GM12878 (cell line): ENCODE measurements around the gene PI4KA. TPM values are rescaled to one million over a fixed set of nuclear protein-coding genes. Genes with fewer than 3 reads are reported as not detected.

ENCODE experiments used
- ATAC-seq: fragments of 200-7000 bp; cut with Tn5 transposase; 3 replicates; pipeline ENCODE4 v1.9.1; 2020; ENCODE audit warnings: mild to moderate bottlenecking, moderate library complexity
- BruUV-seq: library from RNA; stranded (reverse); fragments of 400-500 nt; replicated peaks from 2 replicates; lab custom pipeline; 2021; lab: Mats Ljungman, UMichigan
- CTCF ChIA-PET: fragments of 300-600 bp; sonication (Branson Sonifier 250); formaldehyde crosslinking; extraction: SDS; loops from one replicate; lab custom pipeline; 2021; ENCODE audit warnings: inconsistent platforms; lab: Yijun Ruan, JAX
- POLR2A ChIA-PET: fragments of 350-600 bp; formaldehyde crosslinking; extraction: SDS; loops from one replicate; lab custom pipeline; 2021; ENCODE audit warnings: inconsistent platforms; lab: Charles Lee
- RAD21 ChIA-PET: fragments of 300-600 bp; sonication (Branson Sonifier 250); formaldehyde crosslinking; loops from one replicate; lab custom pipeline; 2023; ENCODE audit warnings: antibody characterized with exemption; ENCODE audit not compliant: unreplicated experiment; lab: Charles Lee
- SMC1A ChIA-PET: fragments of 300-600 bp; sonication (Branson Sonifier 250); formaldehyde crosslinking; loops from one replicate; lab custom pipeline; 2023; ENCODE audit not compliant: unreplicated experiment, uncharacterized antibody; lab: Charles Lee
- DNase-seq: peaks from one replicate; pipeline ENCODE4 v3.0.0-alpha.2; 2011; ENCODE audit warnings: low read depth, low spot score
- FAIRE-seq: peaks from 3 replicates; lab custom pipeline; 2011; peaks lifted over from hg19 to GRCh38; lab: Jason Lieb, UNC
- H2AFZ ChIP-seq: 2 replicates; pipeline ENCODE4 v1.6.0; 2011; ENCODE audit warnings: low read depth, low read length, control low read depth; ENCODE audit not compliant: control insufficient read depth
- H3K27ac ChIP-seq: 2 replicates; pipeline ENCODE4 v1.5.1; 2011; ENCODE audit warnings: control low read depth; ENCODE audit not compliant: control insufficient read depth, insufficient read depth
- H3K27me3 ChIP-seq, 2 experiments: replicated peaks in 1 of 2; 2 replicates each; pipeline versions ENCODE4 v1.6.0 to v1.6.1; 2011; ENCODE audit warnings: low read length in 1 of 2; ENCODE audit not compliant: control insufficient read depth in 2 of 2, insufficient read depth in 2 of 2
- H3K36me3 ChIP-seq, 2 experiments: 2 replicates each; pipeline ENCODE4 v1.5.1; 2011; ENCODE audit warnings: low read length in 1 of 2; ENCODE audit not compliant: control insufficient read depth in 2 of 2, insufficient read depth in 2 of 2
- H3K4me1 ChIP-seq: 2 replicates; pipeline ENCODE4 v1.6.1; 2011; ENCODE audit warnings: mild to moderate bottlenecking, low read length, moderate library complexity, mixed read lengths; ENCODE audit not compliant: control insufficient read depth, insufficient read depth
- H3K4me2 ChIP-seq: 2 replicates; pipeline ENCODE4 v1.6.0; 2011; ENCODE audit warnings: control low read depth; ENCODE audit not compliant: control insufficient read depth, insufficient read depth
- H3K4me3 ChIP-seq: fragments of 200-600 bp; sonication (generic); 2 replicates; pipeline ENCODE4 v1.5.1; 2016
- H3K79me2 ChIP-seq: 2 replicates; pipeline ENCODE4 v1.6.0; 2011; ENCODE audit warnings: low read length; ENCODE audit not compliant: control insufficient read depth, insufficient read depth
- H3K9ac ChIP-seq: 2 replicates; pipeline ENCODE4 v1.8.0; 2011; ENCODE audit warnings: low read length, control low read depth, mixed read lengths; ENCODE audit not compliant: control insufficient read depth, insufficient read depth
- H3K9me3 ChIP-seq: replicated peaks from 3 replicates; pipeline ENCODE4 v1.5.1; 2011; ENCODE audit warnings: mild to moderate bottlenecking, low read length; ENCODE audit not compliant: control insufficient read depth, insufficient read depth
- H4K20me1 ChIP-seq: 2 replicates; pipeline ENCODE4 v1.6.0; 2011; ENCODE audit not compliant: control insufficient read depth, insufficient read depth
- BACH1 ChIP-seq: fragments of 450-650 bp; IDR thresholded peaks from 2 replicates; pipeline ENCODE4 v1.6.1; 2017; ENCODE audit warnings: mild to moderate bottlenecking, borderline replicate concordance
- CBX3 ChIP-seq: fragments of 200-600 bp; sonication (generic); IDR thresholded peaks from 2 replicates; pipeline ENCODE4 v1.6.1; 2016; ENCODE audit warnings: low read depth, borderline replicate concordance
- CEBPB ChIP-seq, 2 experiments: fragments of 150-350 bp in 1 of 2; IDR thresholded peaks; 2 replicates each; pipeline ENCODE4 v1.6.1; 2012 to 2014; ENCODE audit warnings: low read depth in 2 of 2, low read length in 2 of 2, borderline replicate concordance in 1 of 2, inconsistent platforms in 1 of 2
- GABPA ChIP-seq: IDR thresholded peaks from 2 replicates; pipeline ENCODE4 v1.6.1; 2014; ENCODE audit warnings: antibody characterized with exemption, low read depth, mild to moderate bottlenecking, inconsistent platforms
- HDAC6 ChIP-seq: fragments of 200-600 bp; sonication (generic); IDR thresholded peaks from one replicate; pipeline ENCODE4 v1.8.0; 2017; ENCODE audit warnings: antibody characterized with exemption; ENCODE audit not compliant: unreplicated experiment
- HDGF ChIP-seq: fragments of 450-650 bp; IDR thresholded peaks from 2 replicates; pipeline ENCODE4 v1.6.1; 2016; ENCODE audit warnings: antibody characterized with exemption
- JUND ChIP-seq: IDR thresholded peaks from 2 replicates; pipeline ENCODE4 v1.6.1; 2012; ENCODE audit warnings: low read depth, mild to moderate bottlenecking, low read length, improper control_type of control experiment, moderate library complexity
- PAX5 ChIP-seq: IDR thresholded peaks from 2 replicates; pipeline ENCODE4 v1.6.1; 2011; ENCODE audit warnings: low read depth, low read length, borderline replicate concordance
- PML ChIP-seq: IDR thresholded peaks from 2 replicates; pipeline ENCODE4 v1.6.1; 2012; ENCODE audit warnings: low read length, inconsistent platforms
- YBX1 ChIP-seq: fragments of 450-650 bp; IDR thresholded peaks from 2 replicates; pipeline ENCODE4 v1.6.1; 2016; ENCODE audit warnings: antibody characterized with exemption
- YY1 ChIP-seq: IDR thresholded peaks from 2 replicates; pipeline ENCODE4 v1.6.1; 2011; ENCODE audit warnings: low read depth, mild to moderate bottlenecking, low read length
- ZNF207 ChIP-seq: fragments of 450-650 bp; IDR thresholded peaks from 2 replicates; pipeline ENCODE4 v1.6.1; 2014; ENCODE audit warnings: antibody characterized with exemption, mild to moderate bottlenecking, borderline replicate concordance
- ZNF217 ChIP-seq: fragments of 450-650 bp; IDR thresholded peaks from 2 replicates; pipeline ENCODE4 v1.6.1; 2017; ENCODE audit warnings: antibody characterized with exemption, mild to moderate bottlenecking
- ZNF384 ChIP-seq: IDR thresholded peaks from 2 replicates; pipeline ENCODE4 v1.6.1; 2012; ENCODE audit warnings: low read depth, mild to moderate bottlenecking, low read length, improper control_type of control experiment, borderline replicate concordance
- ZNF622 ChIP-seq: fragments of 450-650 bp; IDR thresholded peaks from 2 replicates; pipeline ENCODE4 v1.6.1; 2017; ENCODE audit warnings: mild to moderate bottlenecking, inconsistent platforms
- WGBS: methylation state at CpG from one replicate; pipeline ENCODE4 v1.1.6; 2016; ENCODE audit warnings: low lambda C conversion rate; ENCODE audit not compliant: insufficient replicate concordance, insufficient coverage; ENCODE audit errors: missing lambda C conversion rate; 5-methylcytosine and 5-hydroxymethylcytosine counted together
- in situ Hi-C: fragments of 300-500 bp; cut with MboI; formaldehyde crosslinking; loops from 9 replicates; pipeline ENCODE4 v1.14.3; 2018; ENCODE audit warnings: mixed read lengths
- intact Hi-C: fragments of 100-400 bp; cut with micrococcal nuclease; formaldehyde crosslinking; loops from one replicate; pipeline ENCODE4 v1.14.2; 2022; ENCODE audit not compliant: unreplicated experiment
- polyA plus RNA-seq, 11 experiments: library from polyadenylated mRNA; depleted of rRNA in 4 of 11; unstranded in 6 of 11; stranded (reverse) in 5 of 11; fragments of >200 nt; fragmentation: Nextera tagmentation in 4 of 11; fragmentation: Illumina TruSeq in 1 of 11; extraction: Ambion mirVana in 4 of 11; extraction: Trizol in 1 of 11; gene quantifications; 1 replicate in 1 of 11; 2 replicates in 10 of 11; pipeline versions ENCODE4 v1.2.1 to v1.2.3, GENCODE V29; 2011 to 2016; ENCODE audit warnings: inconsistent platforms in 2 of 11, missing spikeins in 2 of 11, low read depth in 1 of 11
- total RNA-seq, 4 experiments: library from RNA; depleted of rRNA in 3 of 4; stranded (reverse); fragments of >200 nt in 3 of 4; fragmentation: Illumina TruSeq in 1 of 4; extraction: Trizol in 1 of 4; gene quantifications; 2 replicates each; pipeline versions ENCODE4 v1.2.1 to v1.2.3, GENCODE V29; 2013 to 2021
- TF ChIP-seq, protein P1 (sequence below): fragments of 450-650 bp; IDR thresholded peaks from 2 replicates; pipeline ENCODE4 v1.6.1; 2018; ENCODE audit warnings: mild to moderate bottlenecking, low read depth, moderate library complexity; ENCODE audit not compliant: partially characterized antibody
- TF ChIP-seq, protein P2 (sequence below): fragments of 450-650 bp; IDR thresholded peaks from 2 replicates; pipeline ENCODE4 v1.6.1; 2014; ENCODE audit warnings: mild to moderate bottlenecking
- TF ChIP-seq, protein P3 (sequence below): fragments of 450-650 bp; formaldehyde crosslinking; IDR thresholded peaks from 2 replicates; pipeline ENCODE4 v1.4.0; 2020; ENCODE audit warnings: mild to moderate bottlenecking, moderate library complexity

The PI4KA gene
- total and polyA plus RNA-seq, 10 of the 15 experiments (the other 5 are each of a cell fraction or from before 2014, with no cell fraction given) = 4.2 to 78.4 (median 42.1) TPM

DNA sequence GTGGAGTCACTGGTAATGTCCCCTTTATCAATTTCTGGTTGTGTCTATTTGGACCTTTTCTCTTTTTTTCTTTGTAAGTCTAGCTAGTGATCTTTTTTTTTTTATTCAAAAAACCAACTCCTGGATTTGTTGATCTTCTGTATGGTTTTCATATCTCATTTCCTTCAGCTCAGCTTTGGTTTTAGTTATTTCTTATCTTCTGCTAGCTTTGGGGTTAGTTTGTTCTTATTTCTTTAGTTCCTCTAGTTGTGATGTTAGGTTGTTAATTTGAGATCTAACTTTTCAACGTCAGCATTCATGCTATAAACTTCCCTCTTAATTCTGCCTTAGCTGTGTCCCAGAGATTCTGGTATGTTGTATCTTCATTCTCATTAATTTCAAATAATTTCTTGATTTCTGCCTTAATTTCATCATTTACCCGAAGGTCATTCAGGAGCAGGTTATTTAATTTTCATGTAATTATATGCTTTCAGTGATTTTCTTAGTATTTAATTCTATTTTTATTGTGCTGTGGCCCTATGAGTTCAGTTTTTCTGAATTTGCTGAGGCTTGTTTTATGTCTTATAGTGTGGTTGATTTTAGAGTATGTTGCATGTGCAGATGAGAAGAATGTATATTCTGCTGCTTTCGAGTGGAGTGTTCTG, 29.0 kb downstream of the PI4KA start:
- H3K36me3 ChIP-seq = peaks cover 4 to 6% of the 10 kb centered on the region in 2 experiments

More for the DNA sequence above, 29.0 kb downstream of the PI4KA start:
- no peak for ATAC-seq
- Histone ChIP-seq H3K9me3 (no peaks in the 10 kb centered on the region), H3K27me3 (no peaks in the 10 kb centered on the region), H3K27ac (no peak overlapping the region), H3K4me2 (no peak overlapping the region), H4K20me1 (no peaks in the 10 kb centered on the region), H3K79me2 (no peaks in the 10 kb centered on the region), H3K9ac (no peak overlapping the region), H3K4me1 (no peaks in the 10 kb centered on the region), H2AFZ (no peak overlapping the region), H3K4me3 (no peak overlapping the region)
- TF ChIP-seq HDGF = no peak
- TF ChIP-seq CBX3 = no peak
- TF ChIP-seq CEBPB (IDR thresholded peaks at IDR 0.05; ENCODE audit: borderline replicate concordance in 1 of 2, low read depth in 2 of 2, low read length in 2 of 2) = no peak
- no peak for TF ChIP-seq PAX5
- TF ChIP-seq, protein P1, sequence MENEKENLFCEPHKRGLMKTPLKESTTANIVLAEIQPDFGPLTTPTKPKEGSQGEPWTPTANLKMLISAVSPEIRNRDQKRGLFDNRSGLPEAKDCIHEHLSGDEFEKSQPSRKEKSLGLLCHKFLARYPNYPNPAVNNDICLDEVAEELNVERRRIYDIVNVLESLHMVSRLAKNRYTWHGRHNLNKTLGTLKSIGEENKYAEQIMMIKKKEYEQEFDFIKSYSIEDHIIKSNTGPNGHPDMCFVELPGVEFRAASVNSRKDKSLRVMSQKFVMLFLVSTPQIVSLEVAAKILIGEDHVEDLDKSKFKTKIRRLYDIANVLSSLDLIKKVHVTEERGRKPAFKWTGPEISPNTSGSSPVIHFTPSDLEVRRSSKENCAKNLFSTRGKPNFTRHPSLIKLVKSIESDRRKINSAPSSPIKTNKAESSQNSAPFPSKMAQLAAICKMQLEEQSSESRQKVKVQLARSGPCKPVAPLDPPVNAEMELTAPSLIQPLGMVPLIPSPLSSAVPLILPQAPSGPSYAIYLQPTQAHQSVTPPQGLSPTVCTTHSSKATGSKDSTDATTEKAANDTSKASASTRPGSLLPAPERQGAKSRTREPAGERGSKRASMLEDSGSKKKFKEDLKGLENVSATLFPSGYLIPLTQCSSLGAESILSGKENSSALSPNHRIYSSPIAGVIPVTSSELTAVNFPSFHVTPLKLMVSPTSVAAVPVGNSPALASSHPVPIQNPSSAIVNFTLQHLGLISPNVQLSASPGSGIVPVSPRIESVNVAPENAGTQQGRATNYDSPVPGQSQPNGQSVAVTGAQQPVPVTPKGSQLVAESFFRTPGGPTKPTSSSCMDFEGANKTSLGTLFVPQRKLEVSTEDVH = no peak
- no peak for TF ChIP-seq ZNF217
- TF ChIP-seq, protein P2, sequence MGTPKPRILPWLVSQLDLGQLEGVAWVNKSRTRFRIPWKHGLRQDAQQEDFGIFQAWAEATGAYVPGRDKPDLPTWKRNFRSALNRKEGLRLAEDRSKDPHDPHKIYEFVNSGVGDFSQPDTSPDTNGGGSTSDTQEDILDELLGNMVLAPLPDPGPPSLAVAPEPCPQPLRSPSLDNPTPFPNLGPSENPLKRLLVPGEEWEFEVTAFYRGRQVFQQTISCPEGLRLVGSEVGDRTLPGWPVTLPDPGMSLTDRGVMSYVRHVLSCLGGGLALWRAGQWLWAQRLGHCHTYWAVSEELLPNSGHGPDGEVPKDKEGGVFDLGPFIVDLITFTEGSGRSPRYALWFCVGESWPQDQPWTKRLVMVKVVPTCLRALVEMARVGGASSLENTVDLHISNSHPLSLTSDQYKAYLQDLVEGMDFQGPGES = no peak
- no peak for TF ChIP-seq ZNF622
- no peak for TF ChIP-seq YY1
- TF ChIP-seq GABPA = no peak
- TF ChIP-seq YBX1 = no peak
- TF ChIP-seq ZNF384 = no peak
- TF ChIP-seq, protein P3, sequence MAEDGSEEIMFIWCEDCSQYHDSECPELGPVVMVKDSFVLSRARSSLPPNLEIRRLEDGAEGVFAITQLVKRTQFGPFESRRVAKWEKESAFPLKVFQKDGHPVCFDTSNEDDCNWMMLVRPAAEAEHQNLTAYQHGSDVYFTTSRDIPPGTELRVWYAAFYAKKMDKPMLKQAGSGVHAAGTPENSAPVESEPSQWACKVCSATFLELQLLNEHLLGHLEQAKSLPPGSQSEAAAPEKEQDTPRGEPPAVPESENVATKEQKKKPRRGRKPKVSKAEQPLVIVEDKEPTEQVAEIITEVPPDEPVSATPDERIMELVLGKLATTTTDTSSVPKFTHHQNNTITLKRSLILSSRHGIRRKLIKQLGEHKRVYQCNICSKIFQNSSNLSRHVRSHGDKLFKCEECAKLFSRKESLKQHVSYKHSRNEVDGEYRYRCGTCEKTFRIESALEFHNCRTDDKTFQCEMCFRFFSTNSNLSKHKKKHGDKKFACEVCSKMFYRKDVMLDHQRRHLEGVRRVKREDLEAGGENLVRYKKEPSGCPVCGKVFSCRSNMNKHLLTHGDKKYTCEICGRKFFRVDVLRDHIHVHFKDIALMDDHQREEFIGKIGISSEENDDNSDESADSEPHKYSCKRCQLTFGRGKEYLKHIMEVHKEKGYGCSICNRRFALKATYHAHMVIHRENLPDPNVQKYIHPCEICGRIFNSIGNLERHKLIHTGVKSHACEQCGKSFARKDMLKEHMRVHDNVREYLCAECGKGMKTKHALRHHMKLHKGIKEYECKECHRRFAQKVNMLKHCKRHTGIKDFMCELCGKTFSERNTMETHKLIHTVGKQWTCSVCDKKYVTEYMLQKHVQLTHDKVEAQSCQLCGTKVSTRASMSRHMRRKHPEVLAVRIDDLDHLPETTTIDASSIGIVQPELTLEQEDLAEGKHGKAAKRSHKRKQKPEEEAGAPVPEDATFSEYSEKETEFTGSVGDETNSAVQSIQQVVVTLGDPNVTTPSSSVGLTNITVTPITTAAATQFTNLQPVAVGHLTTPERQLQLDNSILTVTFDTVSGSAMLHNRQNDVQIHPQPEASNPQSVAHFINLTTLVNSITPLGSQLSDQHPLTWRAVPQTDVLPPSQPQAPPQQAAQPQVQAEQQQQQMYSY (CRISPR knock-in tag) = no peak
- no peak for TF ChIP-seq PML
- no peak for TF ChIP-seq ZNF207
- TF ChIP-seq BACH1 = no peak
- TF ChIP-seq JUND = no peak
- no peak for TF ChIP-seq HDAC6
- ChIA-PET RAD21 (no interaction called here), CTCF (no interaction called here), SMC1A (interaction anchor here (2.5 kb wide), 1 partner anchor 16 kb away, joined by 6 read pairs; no protein-coding TSS in a partner anchor), POLR2A (no interaction called here)
- intact Hi-C loops = no loop called here
- FAIRE-seq = no peak
- no peak for DNase-seq
- BruUV-seq = no TSS peak
- WGBS = 92% methylated on average over 3 of the region's 3 CpGs
- in situ Hi-C loops = no loop called here
